GM21786 (cell line): ENCODE results near the gene EPHB1.
A peak's percentile ranks its signal among the peaks of the same experiment; 100 is the strongest.

Source experiments
- ATAC-seq: cut with Tn5 transposase; IDR thresholded peaks from one replicate; pipeline ENCODE4 v1.9.1; 2021; ENCODE audit not compliant: unreplicated experiment

EPHB1 gene

GRCh38 chr3:134794950-134795745 is at the start of gene EPHB1:
EPHB1 (plus strand) TSS chr3:134795260.
- ATAC-seq: peak; percentile 76

GRCh38 chr3:134748698-134749097 is 46.4 kb upstream of the EPHB1 start:
- no peak for ATAC-seq

- no peak for ATAC-seq
Observed at GRCh38 chr3:134749174-134749573, 45.9 kb upstream of the EPHB1 start.

- ATAC-seq: no peak
Observed at GRCh38 chr3:134749802-134750553, 45.1 kb upstream of the EPHB1 start.

- no peak for ATAC-seq
Observed at GRCh38 chr3:134751831-134752230, 43.2 kb upstream of the EPHB1 start.

GRCh38 chr3:134752761-134753461 is 42.1 kb upstream of the EPHB1 start:
- ATAC-seq: no peak

- no peak for ATAC-seq
Observed at GRCh38 chr3:134753999-134754742, 40.9 kb upstream of the EPHB1 start.

- peak; percentile 84 for ATAC-seq
Observed at GRCh38 chr3:134754768-134755559, 40.1 kb upstream of the EPHB1 start.

- ATAC-seq: no peak
Observed at GRCh38 chr3:134755821-134756220, 39.2 kb upstream of the EPHB1 start.

GRCh38 chr3:134757549-134758069 is 37.5 kb upstream of the EPHB1 start:
- ATAC-seq: no peak

GRCh38 chr3:134761213-134761612 is 33.8 kb upstream of the EPHB1 start:
- no peak for ATAC-seq

GRCh38 chr3:134762016-134762415 is 33.0 kb upstream of the EPHB1 start:
- no peak for ATAC-seq

- ATAC-seq: no peak
Observed at GRCh38 chr3:134765468-134765867, 29.6 kb upstream of the EPHB1 start.

- ATAC-seq: no peak
Observed at GRCh38 chr3:134766290-134766689, 28.8 kb upstream of the EPHB1 start.

- ATAC-seq: no peak
Observed at GRCh38 chr3:134768116-134768515, 26.9 kb upstream of the EPHB1 start.

- no peak for ATAC-seq
Observed at GRCh38 chr3:134768837-134769236, 26.2 kb upstream of the EPHB1 start.

GRCh38 chr3:134769287-134769868 is 25.7 kb upstream of the EPHB1 start:
- no peak for ATAC-seq

GRCh38 chr3:134772011-134772410 is 23.0 kb upstream of the EPHB1 start:
- ATAC-seq: no peak

- no peak for ATAC-seq
Observed at GRCh38 chr3:134772591-134772990, 22.5 kb upstream of the EPHB1 start.

- no peak for ATAC-seq
Observed at GRCh38 chr3:134775831-134776230, 19.2 kb upstream of the EPHB1 start.
